OCI-LY3 (cell line): ENCODE results near the gene PIGL.

Source experiments
- H2AFZ ChIP-seq: fragments of 200-600, 300-600 bp; shearing (Covaris generic); 2 replicates; pipeline ENCODE4 v1.6.0; 2014; ENCODE audit warnings: antibody characterized with exemption, low read depth, low read length
- H3K27ac ChIP-seq: fragments of 200-600, 300-600 bp; sonication (generic); 2 replicates; pipeline ENCODE4 v1.5.1; 2014; ENCODE audit warnings: mild to moderate bottlenecking, low read length, moderate library complexity, mixed read lengths
- H3K27me3 ChIP-seq: fragments of 200-600, 300-600 bp; sonication (generic); 2 replicates; pipeline ENCODE4 v1.6.1; 2014; ENCODE audit warnings: low read depth, low read length, mixed read lengths
- H3K36me3 ChIP-seq: fragments of 200-600, 300-600 bp; sonication (generic); replicated peaks from 2 replicates; pipeline ENCODE3; 2014; ENCODE audit warnings: low read depth, low read length, mixed read lengths
- H3K4me1 ChIP-seq: fragments of 300-600, 200-600 bp; sonication (generic); 2 replicates; pipeline ENCODE4 v1.6.1; 2014; ENCODE audit warnings: low read length, mixed read lengths
- H3K4me2 ChIP-seq: fragments of 200-600, 300-600 bp; sonication (generic); 2 replicates; pipeline ENCODE4 v1.6.1; 2014; ENCODE audit warnings: low read length, mixed read lengths
- H3K4me3 ChIP-seq: fragments of 300-600, 200-600 bp; sonication (generic); 2 replicates; pipeline ENCODE4 v1.5.1; 2014; ENCODE audit warnings: antibody characterized with exemption, mild to moderate bottlenecking, low read length, moderate library complexity
- H3K79me2 ChIP-seq: fragments of 300-600, 200-600 bp; shearing (Covaris generic); 2 replicates; pipeline ENCODE4 v1.6.1; 2014; ENCODE audit warnings: mild to moderate bottlenecking, low read length, mixed read lengths
- H3K9ac ChIP-seq: fragments of 300-600, 200-600 bp; shearing (Covaris generic); 2 replicates; pipeline ENCODE4 v1.6.0; 2014; ENCODE audit warnings: mild to moderate bottlenecking, low read length, moderate library complexity
- H3K9me3 ChIP-seq: fragments of 200-600, 300-600 bp; shearing (Covaris generic); 2 replicates; pipeline ENCODE4 v1.6.1; 2014; ENCODE audit warnings: low read length, mixed read lengths; ENCODE audit not compliant: insufficient read depth
- H4K20me1 ChIP-seq: fragments of 200-600, 300-600 bp; sonication (generic); 2 replicates; pipeline ENCODE4 v1.6.1; 2016; ENCODE audit warnings: low read length, mixed read lengths; ENCODE audit not compliant: insufficient read depth
- CTCF ChIP-seq: fragments of 200-600, 300-600 bp; sonication (generic); IDR thresholded peaks from 2 replicates; pipeline ENCODE4 v1.5.1; 2014; ENCODE audit warnings: antibody characterized with exemption, low read length, low read depth
- EZH2phosphoT487 ChIP-seq: fragments of 200-600 bp; shearing (Covaris generic); IDR thresholded peaks from 2 replicates; pipeline ENCODE4 v1.6.1; 2018; ENCODE audit warnings: antibody characterized with exemption, mixed run types, low read depth

PIGL gene

DNA sequence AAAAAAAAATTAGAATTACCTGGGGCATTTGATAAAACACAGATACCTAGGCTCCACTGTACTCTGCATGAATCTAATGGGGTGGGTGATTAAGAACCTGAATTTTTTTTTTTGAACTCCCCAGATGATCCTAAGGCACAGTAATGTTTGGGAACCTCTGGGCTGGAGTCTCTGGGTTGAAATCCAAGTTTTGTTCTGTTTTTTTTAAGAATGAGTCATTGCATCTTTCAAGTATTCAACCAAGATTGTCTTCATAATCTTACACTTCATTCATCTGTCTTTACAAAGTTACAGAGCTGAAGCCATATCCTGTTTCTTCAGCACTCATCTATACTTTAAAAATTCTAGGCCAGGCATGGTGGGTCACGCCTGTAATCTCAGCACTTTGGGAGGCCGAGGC is 52.6 kb downstream of the PIGL start:
- Histone ChIP-seq H3K27me3 (no peaks in the 10 kb centered on the region), H3K36me3 (no peaks in the 10 kb centered on the region), H2AFZ (no peak overlapping the region), H3K9me3 (no peaks in the 10 kb centered on the region), H3K9ac (no peak overlapping the region), H3K79me2 (no peaks in the 10 kb centered on the region), H3K4me1 (peaks cover 13% of the 10 kb centered on the region), H3K4me2 (no peak overlapping the region), H3K4me3 (no peak overlapping the region), H4K20me1 (no peaks in the 10 kb centered on the region), H3K27ac (no peak overlapping the region)
- TF ChIP-seq CTCF = no peak
- no peak for TF ChIP-seq EZH2phosphoT487

- H2AFZ ChIP-seq = no peak overlapping the region
- no peak overlapping the region for H3K4me2 ChIP-seq
- H3K79me2 ChIP-seq = no peaks in the 10 kb centered on the region
- H3K9me3 ChIP-seq = no peaks in the 10 kb centered on the region
- no peaks in the 10 kb centered on the region for H4K20me1 ChIP-seq
- no peak for TF ChIP-seq CTCF
- TF ChIP-seq EZH2phosphoT487 = no peak
- no peak overlapping the region for H3K9ac ChIP-seq
- H3K27ac ChIP-seq = no peak overlapping the region
- no peak overlapping the region for H3K4me3 ChIP-seq
- no peaks in the 10 kb centered on the region for H3K27me3 ChIP-seq
- peaks cover 13% of the 10 kb centered on the region for H3K4me1 ChIP-seq
- no peaks in the 10 kb centered on the region for H3K36me3 ChIP-seq
Measured at GRCh38 chr17:16272111-16272840, 55.3 kb downstream of the PIGL start.

DNA sequence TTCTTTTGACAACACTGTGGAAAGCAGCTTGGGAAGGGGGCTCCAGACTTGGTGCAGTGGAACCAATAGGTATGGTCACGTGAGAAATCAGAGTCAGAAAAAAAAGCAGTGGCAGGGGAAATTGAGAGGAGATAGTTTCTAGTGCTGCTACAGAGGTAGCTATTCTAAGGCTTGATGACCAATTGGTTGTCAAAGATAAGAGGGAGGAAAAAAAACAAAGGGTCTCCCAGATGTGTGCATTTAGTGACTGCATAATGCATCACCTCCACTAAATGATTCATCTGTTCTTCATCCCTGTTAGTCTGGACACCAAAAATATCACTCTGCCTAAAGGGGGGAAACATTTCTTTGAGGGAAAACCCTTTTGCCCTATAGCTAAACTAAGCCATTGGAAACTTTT is 56.5 kb downstream of the PIGL start:
- no peaks in the 10 kb centered on the region for H4K20me1 ChIP-seq
- no peak overlapping the region for H2AFZ ChIP-seq
- H3K27me3 ChIP-seq = no peaks in the 10 kb centered on the region
- no peak overlapping the region for H3K9ac ChIP-seq
- H3K9me3 ChIP-seq = no peaks in the 10 kb centered on the region
- H3K4me1 ChIP-seq = peaks cover 2% of the 10 kb centered on the region
- TF ChIP-seq EZH2phosphoT487 = no peak
- no peak for TF ChIP-seq CTCF
- no peak overlapping the region for H3K27ac ChIP-seq
- H3K4me3 ChIP-seq = no peak overlapping the region
- no peak overlapping the region for H3K4me2 ChIP-seq
- no peaks in the 10 kb centered on the region for H3K79me2 ChIP-seq
- H3K36me3 ChIP-seq = no peaks in the 10 kb centered on the region

GRCh38 chr17:16273929-16274339 is 56.9 kb downstream of the PIGL start:
- Histone ChIP-seq H3K4me2 (no peak overlapping the region), H2AFZ (no peak overlapping the region), H4K20me1 (no peaks in the 10 kb centered on the region), H3K4me3 (no peak overlapping the region), H3K9me3 (no peaks in the 10 kb centered on the region), H3K79me2 (no peaks in the 10 kb centered on the region), H3K9ac (no peak overlapping the region), H3K4me1 (no peaks in the 10 kb centered on the region), H3K27me3 (no peaks in the 10 kb centered on the region), H3K36me3 (no peaks in the 10 kb centered on the region), H3K27ac (no peak overlapping the region)
- no peak for TF ChIP-seq EZH2phosphoT487
- no peak for TF ChIP-seq CTCF
